Gastroesophageal sphincter (tissue), 4 donors: ENCODE results near the gene POLR3A. TPM values are rescaled to one million over a fixed set of nuclear protein-coding genes. Genes with fewer than 3 reads are reported as not detected.

ENCODE experiments used
- ATAC-seq: fragments of 150-250 bp; one replicate; pipeline ENCODE4 v1.9.1; 2016; ENCODE audit warnings: mild to moderate bottlenecking, moderate library complexity
- H3K27ac ChIP-seq, 4 donors: fragments of 200-600 bp; sonication (generic) in 3 of 4; 1 replicate in 3 of 4; 2 replicates in 1 of 4; pipeline ENCODE4 v1.5.1; 2016 to 2019
- H3K27me3 ChIP-seq: fragments of 200-600 bp; sonication (generic); one replicate; pipeline ENCODE4 v1.5.1; 2019
- H3K36me3 ChIP-seq, 2 donors: fragments of 200-600 bp; sonication (generic); one replicate each; pipeline ENCODE4 v1.5.1; 2019; ENCODE audit warnings: control low read depth in 1 of 2
- H3K4me1 ChIP-seq, 3 donors: fragments of 200-600 bp; sonication (generic); 1 replicate in 2 of 3; 2 replicates in 1 of 3; pipeline ENCODE4 v1.5.1; 2016 to 2019; ENCODE audit warnings: control low read depth in 2 of 3
- H3K4me3 ChIP-seq, 2 donors: fragments of 200-600 bp; sonication (generic); one replicate each; pipeline ENCODE4 v1.5.1; 2019; ENCODE audit warnings: mild to moderate bottlenecking in 1 of 2, moderate library complexity in 1 of 2
- H3K9me3 ChIP-seq, 3 donors: fragments of 200-600 bp; sonication (generic); one replicate each; pipeline ENCODE4 v1.5.1; 2017 to 2019; ENCODE audit warnings: control low read depth in 2 of 3
- CTCF ChIP-seq, 4 experiments: fragments of 200-600 bp in 2 of 4; fragments of 450-650 bp in 2 of 4; sonication (generic) in 1 of 4; IDR thresholded peaks; one replicate each; pipeline ENCODE4 v1.5.1; 2017 to 2019; ENCODE audit warnings: antibody characterized with exemption in 4 of 4, mild to moderate bottlenecking in 2 of 4, moderate library complexity in 2 of 4
- EP300 ChIP-seq: sonication (generic); formaldehyde crosslinking; IDR thresholded peaks from one replicate; pipeline ENCODE4 v1.6.1; 2017; ENCODE audit warnings: antibody characterized with exemption, mild to moderate bottlenecking
- POLR2A ChIP-seq, 2 donors: fragments of 450-650 bp; IDR thresholded peaks; one replicate each; pipeline ENCODE4 v1.6.1; 2017; ENCODE audit warnings: antibody characterized with exemption in 2 of 2, mild to moderate bottlenecking in 2 of 2, moderate library complexity in 1 of 2
- POLR2AphosphoS5 ChIP-seq: sonication (generic); formaldehyde crosslinking; IDR thresholded peaks from one replicate; pipeline ENCODE4 v1.6.1; 2017; ENCODE audit warnings: antibody characterized with exemption
- WGBS, 2 donors: methylation state at CpG; one replicate each; pipeline ENCODE4 v1.1.5; 2018; ENCODE audit warnings: low coverage in 1 of 2; 5-methylcytosine and 5-hydroxymethylcytosine counted together
- total RNA-seq, 4 donors: library from RNA; depleted of rRNA; stranded (reverse); fragments of >200 nt; gene quantifications; one replicate each; pipeline ENCODE4 v1.1.0, GENCODE V29; 2016

The POLR3A gene
- total RNA-seq, 4 donors from 2014 or later, result 10.0 to 13.5 (median 12.0) TPM

- peaks cover 0 to 55% (median 0%) of the 10 kb centered on the region in 3 donors for H3K4me1 ChIP-seq
- no peak overlapping the region for H3K4me3 ChIP-seq
- peak; percentile 55 for ATAC-seq
- WGBS, 2 donors, result 40 to 60% methylated on average over 1 of the region's 3 CpGs
- H3K36me3 ChIP-seq, result no peaks in the 10 kb centered on the region
- H3K27ac ChIP-seq, result peak overlapping the region in 2 of 4 donors; percentile 22 to 37
- H3K27me3 ChIP-seq, result no peaks in the 10 kb centered on the region
- no peaks in the 10 kb centered on the region for H3K9me3 ChIP-seq
- TF ChIP-seq POLR2AphosphoS5 (peak; percentile 30), POLR2A (IDR thresholded peaks at IDR 0.05) (no peak), CTCF (IDR thresholded peaks at IDR 0.05) (no peak), EP300 (no peak)
These were observed 89.7 kb downstream of the POLR3A start for GRCh38 chr10:77939561-77940001.

DNA sequence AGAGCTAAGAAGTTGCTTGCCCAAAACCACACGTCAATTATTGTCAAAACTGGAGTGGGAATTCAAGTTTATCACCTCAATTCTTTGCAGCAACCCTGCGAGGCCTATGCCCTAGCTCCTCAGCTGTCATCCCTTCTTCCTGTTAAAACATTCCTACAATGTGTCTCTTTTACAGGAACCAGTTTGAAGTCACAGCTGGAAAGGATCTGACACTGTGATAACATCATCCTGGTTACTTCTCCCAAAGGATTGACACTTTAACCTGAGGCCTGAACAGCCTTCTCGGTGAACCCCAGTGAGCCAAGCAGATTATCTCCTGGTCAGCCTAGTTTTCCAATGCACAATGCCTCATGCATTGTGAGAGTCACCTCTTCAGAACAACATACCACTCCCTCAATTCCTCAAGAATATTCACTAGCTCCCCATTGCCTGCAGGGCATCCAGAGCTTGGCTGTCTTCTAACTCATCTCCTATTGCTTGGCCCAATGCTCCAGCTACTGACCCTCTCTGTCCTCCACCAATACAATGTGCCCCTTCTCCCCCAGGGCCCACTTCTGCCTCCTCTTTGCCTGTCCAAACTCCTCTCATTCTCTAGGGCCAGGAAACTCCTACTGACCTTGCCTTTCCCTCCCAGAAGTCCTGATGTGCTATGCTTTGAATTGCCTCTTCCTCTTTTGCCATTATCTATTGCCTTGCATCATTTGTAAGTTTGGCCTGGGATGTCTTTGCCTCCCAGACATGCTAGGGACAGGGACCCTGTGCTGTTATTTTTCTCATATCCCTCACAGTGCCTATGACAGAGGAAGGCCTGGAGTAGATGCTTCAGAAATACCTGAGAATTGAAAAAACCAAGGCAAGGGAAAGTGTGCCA is 92.4 kb downstream of the POLR3A start:
- H3K9me3 ChIP-seq, result no peaks in the 10 kb centered on the region
- no peak overlapping the region for H3K27ac ChIP-seq
- peaks cover 0 to 38% (median 0%) of the 10 kb centered on the region in 3 donors for H3K4me1 ChIP-seq
- H3K4me3 ChIP-seq, result no peak overlapping the region
- ATAC-seq, result no peak
- 80 to 100% methylated on average over 2 to 3 of the region's 3 CpGs for WGBS, 2 donors
- no peaks in the 10 kb centered on the region for H3K36me3 ChIP-seq
- TF ChIP-seq CTCF (IDR thresholded peaks at IDR 0.05), result no peak
- TF ChIP-seq POLR2A (IDR thresholded peaks at IDR 0.05), result no peak
- no peak for TF ChIP-seq EP300
- TF ChIP-seq POLR2AphosphoS5, result no peak
- H3K27me3 ChIP-seq, result no peaks in the 10 kb centered on the region

DNA sequence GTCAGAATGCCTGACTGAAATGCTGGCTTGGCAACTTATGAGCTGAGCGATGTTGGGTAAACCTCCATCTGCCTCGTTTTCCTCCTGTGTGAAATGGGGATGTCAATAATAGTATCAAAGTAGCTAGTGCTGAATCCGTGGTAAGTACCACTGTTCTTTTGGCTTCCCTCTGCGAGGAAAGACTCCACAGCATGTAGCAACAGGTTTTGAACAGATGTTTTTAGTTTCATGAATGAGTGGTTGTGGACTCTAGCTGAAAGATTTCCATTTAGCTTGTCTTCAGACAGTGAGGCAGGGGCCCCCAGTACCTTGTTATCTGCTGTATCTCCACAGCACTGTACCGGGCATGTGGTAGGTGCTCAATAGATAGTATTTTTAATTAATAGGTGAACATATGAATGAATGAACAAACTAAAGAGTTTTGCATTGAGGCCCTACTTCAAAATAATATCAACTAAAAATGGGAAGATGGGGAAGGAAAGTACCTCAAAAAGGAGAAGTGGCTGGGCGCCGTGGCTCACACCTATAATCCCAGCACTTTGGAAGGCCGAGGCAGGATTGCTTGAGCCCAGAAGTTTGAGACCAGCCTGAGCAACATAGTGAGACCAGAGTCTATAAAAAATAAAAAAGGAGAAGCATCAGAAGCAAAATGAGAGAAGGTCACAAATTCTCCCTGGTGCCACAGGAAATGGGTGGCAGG is 97.1 kb downstream of the POLR3A start:
- Histone ChIP-seq H3K9me3 (no peaks in the 10 kb centered on the region), H3K27ac (no peak overlapping the region), H3K36me3 (no peaks in the 10 kb centered on the region), H3K4me3 (no peak overlapping the region), H3K27me3 (no peaks in the 10 kb centered on the region), H3K4me1 (peaks cover 0 to 30% (median 4%) of the 10 kb centered on the region in 3 donors)
- WGBS, 2 donors, result 78 to 86% methylated on average over 4 to 8 of the region's 8 CpGs
- TF ChIP-seq POLR2AphosphoS5, result no peak
- TF ChIP-seq CTCF (IDR thresholded peaks at IDR 0.05), result no peak
- no peak for TF ChIP-seq POLR2A (IDR thresholded peaks at IDR 0.05)
- no peak for TF ChIP-seq EP300
- no peak for ATAC-seq

DNA sequence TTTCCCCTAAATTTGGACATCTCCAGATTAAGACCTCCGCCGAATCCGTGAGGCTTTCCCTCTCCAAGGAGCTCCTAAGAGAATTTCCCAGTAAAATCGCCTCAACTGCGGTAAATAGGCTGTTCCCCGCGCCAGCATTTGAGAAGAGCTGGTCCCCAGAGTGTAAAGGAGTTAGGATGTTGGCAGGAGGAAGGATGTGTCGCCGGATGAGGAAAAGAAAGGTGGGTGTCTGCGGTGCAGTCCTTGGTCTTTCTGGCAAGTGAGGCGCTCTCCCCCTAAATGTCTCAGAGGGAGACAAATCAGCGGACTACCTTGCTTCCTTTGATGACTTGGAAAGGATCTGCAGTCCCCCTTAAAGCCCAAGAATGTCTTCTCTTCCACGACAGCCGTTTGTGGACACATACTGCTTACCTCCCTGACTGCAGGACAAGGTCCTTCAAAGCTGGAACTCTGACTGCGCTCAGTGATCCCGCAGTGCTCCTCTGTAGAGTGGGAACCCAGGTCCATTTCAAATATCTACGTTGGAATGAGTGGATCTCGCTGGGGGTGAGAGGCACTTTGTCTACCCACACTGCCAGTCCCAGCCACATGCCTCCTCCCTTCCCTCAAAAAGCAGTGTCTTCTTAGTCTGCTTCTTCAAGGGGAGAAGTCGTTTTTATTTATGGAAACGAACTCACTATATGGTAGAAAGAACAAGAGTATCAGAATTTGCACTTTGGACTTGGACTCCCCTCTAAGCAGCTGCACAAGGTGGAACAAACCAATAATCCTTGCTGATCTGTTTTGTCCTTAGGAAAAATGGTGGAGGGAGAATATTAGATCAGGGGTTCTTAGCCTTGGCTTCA is 101.7 kb downstream of the POLR3A start:
- Histone ChIP-seq H3K9me3 (no peaks in the 10 kb centered on the region), H3K27ac (peak overlapping the region; percentile 44 to 95 (median 92)), H3K4me3 (peak overlapping the region; percentile 72 to 94), H3K36me3 (no peaks in the 10 kb centered on the region), H3K27me3 (no peaks in the 10 kb centered on the region), H3K4me1 (peaks cover 0 to 46% (median 20%) of the 10 kb centered on the region in 3 donors)
- no peak for TF ChIP-seq EP300
- TF ChIP-seq CTCF (IDR thresholded peaks at IDR 0.05), result no peak
- TF ChIP-seq POLR2A (IDR thresholded peaks at IDR 0.05), result no peak
- no peak for TF ChIP-seq POLR2AphosphoS5
- 28 to 44% methylated on average over 5 to 14 of the region's 20 CpGs for WGBS, 2 donors
- no peak for ATAC-seq
